B cell (primary cell): Measurements from ENCODE around the gene RNASET2. TPM values are rescaled to one million over a fixed set of nuclear protein-coding genes. Genes with fewer than 3 reads are reported as not detected.

Experiments
- ATAC-seq: fragments of 200-7000 bp; cut with Tn5 transposase; one replicate; pipeline ENCODE4 v1.10.0; 2021; ENCODE audit warnings: low read depth, mild to moderate bottlenecking, moderate number of reproducible peaks, moderate library complexity
- CTCF ChIA-PET: fragments of 350-600 bp; sonication (Branson Sonifier 250); formaldehyde crosslinking; loops from one replicate; lab custom pipeline; 2021; ENCODE audit warnings: antibody characterized with exemption, inconsistent platforms; lab: Charles Lee
- POLR2A ChIA-PET: fragments of 350-600 bp; sonication (Branson Sonifier 250); formaldehyde crosslinking; loops from one replicate; lab custom pipeline; 2021; ENCODE audit warnings: antibody characterized with exemption; lab: Charles Lee
- DNase-seq: peaks from one replicate; pipeline ENCODE4 v3.0.0; 2013
- H2AFZ ChIP-seq: 2 replicates; pipeline ENCODE4 v1.6.1; 2012; ENCODE audit warnings: mild to moderate bottlenecking, low read depth, low read length; ENCODE audit not compliant: insufficient read depth, poor library complexity, severe bottlenecking
- H3K27ac ChIP-seq, 2 donors: 1 replicate in 1 of 2; 2 replicates in 1 of 2; pipeline ENCODE4 v1.5.1; 2012 to 2013; ENCODE audit warnings: low read length in 2 of 2, mild to moderate bottlenecking in 2 of 2, moderate library complexity in 1 of 2
- H3K27me3 ChIP-seq, 4 experiments: fragments of 200-600 bp in 1 of 4; sonication (generic) in 1 of 4; replicated peaks in 1 of 4; 1 replicate in 2 of 4; 2 replicates in 2 of 4; pipeline versions ENCODE4 v1.6.1 to v1.7.0; 2013 to 2016; ENCODE audit warnings: low read length in 3 of 4, mild to moderate bottlenecking in 2 of 4, mixed read lengths in 1 of 4, moderate library complexity in 1 of 4; ENCODE audit not compliant: insufficient read depth in 4 of 4, control insufficient read depth in 3 of 4; ENCODE audit errors: control extremely low read depth in 1 of 4
- H3K36me3 ChIP-seq, 2 experiments: replicated peaks in 1 of 2; 1 replicate in 1 of 2; 2 replicates in 1 of 2; pipeline versions ENCODE4 v1.6.1 to v1.7.1; 2013; ENCODE audit warnings: low read length in 1 of 2; ENCODE audit not compliant: insufficient read depth in 2 of 2, control insufficient read depth in 1 of 2; ENCODE audit errors: control extremely low read depth in 1 of 2, extremely low read depth in 1 of 2
- H3K4me1 ChIP-seq, 2 donors: fragments of 200-600 bp in 1 of 2; sonication (generic) in 1 of 2; 1 replicate in 1 of 2; 2 replicates in 1 of 2; pipeline versions ENCODE4 v1.5.1 to v1.6.1; 2013 to 2017; ENCODE audit warnings: low read length in 2 of 2; ENCODE audit not compliant: control insufficient read depth in 2 of 2, insufficient read depth in 2 of 2
- H3K4me2 ChIP-seq: replicated peaks from 2 replicates; pipeline ENCODE3; 2012; ENCODE audit warnings: mild to moderate bottlenecking, low read depth, low read length; ENCODE audit not compliant: poor library complexity, severe bottlenecking
- H3K4me3 ChIP-seq, 5 experiments: fragments of 200-600 bp in 1 of 5; sonication (generic) in 1 of 5; 1 replicate in 3 of 5; 2 replicates in 2 of 5; pipeline versions ENCODE4 v1.5.1 to v1.7.0; 2011 to 2016; ENCODE audit warnings: low read length in 4 of 5, mild to moderate bottlenecking in 4 of 5, low read depth in 2 of 5, control low read depth in 1 of 5, moderate library complexity in 1 of 5; ENCODE audit not compliant: insufficient read depth in 1 of 5; ENCODE audit errors: control extremely low read depth in 1 of 5, extremely low read depth in 1 of 5
- H3K79me2 ChIP-seq: fragments of 200-600 bp; sonication (generic); one replicate; pipeline ENCODE4 v1.6.0; 2016; ENCODE audit warnings: low read length; ENCODE audit not compliant: control insufficient read depth, insufficient read depth
- H3K9ac ChIP-seq: fragments of 200-600 bp; sonication (generic); 2 replicates; pipeline ENCODE4 v1.6.1; 2017; ENCODE audit warnings: mild to moderate bottlenecking, low read length, moderate library complexity
- H3K9me3 ChIP-seq, 3 donors: one replicate each; pipeline versions ENCODE4 v1.6.1 to v1.7.1; 2013; ENCODE audit warnings: low read length in 2 of 3; ENCODE audit not compliant: control insufficient read depth in 2 of 3, insufficient read depth in 1 of 3; ENCODE audit errors: control extremely low read depth in 1 of 3
- H4K20me1 ChIP-seq: 2 replicates; pipeline ENCODE4 v1.6.0; 2012; ENCODE audit warnings: mild to moderate bottlenecking, low read length; ENCODE audit not compliant: insufficient read depth, control insufficient read depth, poor library complexity, severe bottlenecking
- H3K27ac Mint-ChIP-seq: one replicate; pipeline ENCODE4 v1.8.0; 2021; ENCODE audit warnings: mixed read lengths
- H3K27me3 Mint-ChIP-seq: one replicate; pipeline ENCODE4 v1.8.0; 2021; ENCODE audit warnings: mixed read lengths
- H3K4me1 Mint-ChIP-seq: one replicate; pipeline ENCODE4 v1.8.0; 2021; ENCODE audit warnings: mixed read lengths
- H3K4me3 Mint-ChIP-seq: one replicate; pipeline ENCODE4 v1.8.0; 2021; ENCODE audit warnings: mixed read lengths
- H3K9me3 Mint-ChIP-seq: one replicate; pipeline ENCODE4 v1.8.0; 2022; ENCODE audit warnings: mixed read lengths; ENCODE audit not compliant: insufficient read depth
- EZH2 ChIP-seq: IDR thresholded peaks from 2 replicates; pipeline ENCODE4 v1.6.1; 2012; ENCODE audit warnings: borderline replicate concordance, low read depth, mild to moderate bottlenecking, moderate library complexity, low read length; ENCODE audit not compliant: insufficient read depth, poor library complexity, severe bottlenecking
- WGBS: methylation state at CpG from one replicate; pipeline ENCODE4 v1.1.5; 2013; ENCODE audit warnings: missing lambda C conversion rate; ENCODE audit not compliant: insufficient coverage; 5-methylcytosine and 5-hydroxymethylcytosine counted together
- intact Hi-C: fragments of 100-400 bp; cut with micrococcal nuclease; formaldehyde crosslinking; loops from one replicate; pipeline ENCODE4 v1.10.0; 2022
- polyA plus RNA-seq: library from polyadenylated mRNA; depleted of rRNA; stranded (reverse); fragments of >200 nt; gene quantifications from 2 replicates; pipeline ENCODE4 v1.2.3, GENCODE V29; 2012
- total RNA-seq, 2 donors: library from RNA; stranded (reverse); fragments of 120-200 nt in 1 of 2; gene quantifications; 1 replicate in 1 of 2; 2 replicates in 1 of 2; pipeline versions ENCODE4 v1.2.3 to v1.2.4, GENCODE V29; 2013 to 2022
- TF ChIP-seq, protein P1 (sequence below): fragments of 200-600 bp; IDR thresholded peaks from one replicate; pipeline ENCODE4 v1.8.0; 2022; ENCODE audit warnings: antibody characterized with exemption, mild to moderate bottlenecking

RNASET2 gene
- total and polyA plus RNA-seq, 2 donors (not counting 1 experiment from before 2014, with no cell fraction given), result 293 to 330 TPM

DNA sequence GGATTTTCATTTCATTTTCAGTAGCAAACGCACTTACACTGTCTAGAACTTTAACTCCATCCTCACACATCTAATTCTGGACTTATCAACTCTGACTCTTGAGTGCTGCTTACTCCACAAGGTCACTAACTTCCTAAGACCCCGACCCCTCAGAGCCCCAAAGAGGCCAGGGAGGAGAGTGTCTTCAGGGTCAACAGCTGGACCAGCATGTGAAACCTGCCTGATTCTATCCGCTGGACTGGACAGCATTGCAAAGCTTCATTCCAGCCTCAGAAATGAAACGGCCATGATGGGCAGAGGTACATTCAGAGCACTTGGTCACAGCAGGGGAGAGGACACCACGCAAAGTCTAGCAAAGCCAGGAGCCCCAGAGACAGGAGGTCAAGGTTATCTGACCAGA, 9.1 kb downstream of the RNASET2 start:
- ChIA-PET CTCF (interaction anchor here (0.9 to 1.9 kb wide), 2 partner anchors 41 to 160 kb away, joined by 3 to 5 read pairs; no protein-coding TSS in a partner anchor), POLR2A (interaction anchor here (0.6 kb wide), 1 partner anchor 8 kb away, joined by 3 read pairs; no protein-coding TSS in a partner anchor)
- Histone ChIP-seq H4K20me1 (peaks cover 88% of the 10 kb centered on the region), H3K9me3 (peaks cover 0 to 4% (median 0%) of the 10 kb centered on the region in 3 donors), H3K4me2 (no peak overlapping the region), H3K9ac (no peak overlapping the region), H3K79me2 (peaks cover 77% of the 10 kb centered on the region), H3K27me3 (no peaks in the 10 kb centered on the region), H3K36me3 (peaks cover 6 to 80% of the 10 kb centered on the region in 2 experiments), H3K27ac (peak overlapping the region in 1 of 2 donors; percentile 82), H2AFZ (no peak overlapping the region), H3K4me1 (peaks cover 36 to 40% of the 10 kb centered on the region in 2 donors), H3K4me3 (no peak overlapping the region)
- 88% methylated on average over 5 of the region's 5 CpGs for WGBS
- peaks cover 38% of the 10 kb centered on the region for H3K4me1 Mint-ChIP-seq
- no peak for DNase-seq
- peak overlapping the region; percentile 32 for H3K27ac Mint-ChIP-seq
- H3K9me3 Mint-ChIP-seq, result no peaks in the 10 kb centered on the region
- H3K27me3 Mint-ChIP-seq, result no peaks in the 10 kb centered on the region
- TF ChIP-seq, protein P1, sequence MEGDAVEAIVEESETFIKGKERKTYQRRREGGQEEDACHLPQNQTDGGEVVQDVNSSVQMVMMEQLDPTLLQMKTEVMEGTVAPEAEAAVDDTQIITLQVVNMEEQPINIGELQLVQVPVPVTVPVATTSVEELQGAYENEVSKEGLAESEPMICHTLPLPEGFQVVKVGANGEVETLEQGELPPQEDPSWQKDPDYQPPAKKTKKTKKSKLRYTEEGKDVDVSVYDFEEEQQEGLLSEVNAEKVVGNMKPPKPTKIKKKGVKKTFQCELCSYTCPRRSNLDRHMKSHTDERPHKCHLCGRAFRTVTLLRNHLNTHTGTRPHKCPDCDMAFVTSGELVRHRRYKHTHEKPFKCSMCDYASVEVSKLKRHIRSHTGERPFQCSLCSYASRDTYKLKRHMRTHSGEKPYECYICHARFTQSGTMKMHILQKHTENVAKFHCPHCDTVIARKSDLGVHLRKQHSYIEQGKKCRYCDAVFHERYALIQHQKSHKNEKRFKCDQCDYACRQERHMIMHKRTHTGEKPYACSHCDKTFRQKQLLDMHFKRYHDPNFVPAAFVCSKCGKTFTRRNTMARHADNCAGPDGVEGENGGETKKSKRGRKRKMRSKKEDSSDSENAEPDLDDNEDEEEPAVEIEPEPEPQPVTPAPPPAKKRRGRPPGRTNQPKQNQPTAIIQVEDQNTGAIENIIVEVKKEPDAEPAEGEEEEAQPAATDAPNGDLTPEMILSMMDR, result no peak
- TF ChIP-seq EZH2, result no peak
- intact Hi-C loops, result no loop called here
- no peak for ATAC-seq
- no peak overlapping the region for H3K4me3 Mint-ChIP-seq

- POLR2A ChIA-PET, result no interaction called here
- Histone ChIP-seq H4K20me1 (peaks cover 82% of the 10 kb centered on the region), H2AFZ (no peak overlapping the region), H3K36me3 (peaks cover 6 to 83% of the 10 kb centered on the region in 2 experiments), H3K4me1 (peaks cover 26 to 29% of the 10 kb centered on the region in 2 donors), H3K27ac (no peak overlapping the region), H3K9me3 (peaks cover 0 to 4% (median 0%) of the 10 kb centered on the region in 3 donors), H3K27me3 (no peaks in the 10 kb centered on the region), H3K9ac (no peak overlapping the region), H3K4me2 (no peak overlapping the region), H3K79me2 (peaks cover 80% of the 10 kb centered on the region), H3K4me3 (no peak overlapping the region)
- H3K4me3 Mint-ChIP-seq, result no peak overlapping the region
- peaks cover 29% of the 10 kb centered on the region for H3K4me1 Mint-ChIP-seq
- ATAC-seq (no peak), DNase-seq (no peak)
- CTCF ChIA-PET, result interaction anchor here (1.0 kb wide), 1 partner anchor 8 kb away, joined by 3 read pairs; no protein-coding TSS in a partner anchor
- intact Hi-C loops, result no loop called here
- TF ChIP-seq EZH2, result no peak
- TF ChIP-seq, protein P1, result no peak
- H3K27ac Mint-ChIP-seq, result no peak overlapping the region
- H3K27me3 Mint-ChIP-seq, result no peaks in the 10 kb centered on the region
- no peaks in the 10 kb centered on the region for H3K9me3 Mint-ChIP-seq
- 93% methylated on average over 12 of the region's 16 CpGs for WGBS
These were observed 10.2 kb downstream of the RNASET2 start for GRCh38 chr6:166946125-166946524.
